GM04504 (cell line): Measurements from ENCODE around the gene PKP4.
"Not testable (repeated sequence)": the region's sequence is repeated elsewhere in the genome, so short reads cannot be mapped to it uniquely, and the experiment has no call there.

Experiments
- DNase-seq: peaks from one replicate; pipeline ENCODE4 v3.0.0-alpha.2; 2012; ENCODE audit warnings: low read depth

PKP4 gene

DNA sequence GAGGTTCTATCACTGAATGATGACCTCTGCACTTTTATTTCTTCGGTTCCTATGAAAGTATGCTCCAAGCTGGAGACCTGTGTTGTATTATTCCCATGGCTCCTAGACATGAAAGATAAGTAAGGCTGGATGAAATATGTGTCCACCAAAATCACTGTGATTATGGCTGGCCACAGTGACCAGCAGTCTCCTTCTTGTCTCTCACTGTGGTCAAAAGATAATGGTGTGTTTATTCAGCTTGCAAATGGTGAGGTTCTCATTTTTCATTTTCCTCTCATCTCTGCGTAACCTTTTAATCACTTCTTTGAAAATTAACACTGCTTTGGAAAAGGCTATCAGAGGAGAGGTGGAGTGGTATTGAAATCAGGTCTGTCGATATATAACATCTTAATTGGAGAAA, 230.6 kb downstream of the PKP4 start:
- no peak for DNase-seq

DNA sequence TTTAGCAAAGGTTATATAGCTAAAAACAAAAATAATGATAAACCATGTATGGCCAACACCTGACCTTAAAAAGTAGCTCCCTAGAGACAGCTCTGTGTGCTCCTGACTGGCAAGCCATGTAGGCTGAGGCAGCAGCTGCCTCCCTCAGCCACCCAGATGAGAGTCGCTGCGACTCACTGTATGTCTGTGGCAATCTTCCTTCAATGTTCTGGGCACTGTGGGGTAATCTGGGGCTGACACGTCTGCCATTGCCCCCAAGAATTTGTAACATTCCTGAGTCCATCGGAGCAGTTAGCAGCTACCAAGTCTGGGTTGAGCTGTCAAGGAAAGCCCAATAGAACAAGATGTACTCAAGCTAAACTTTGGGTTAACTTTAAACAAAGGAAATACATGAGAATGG, 232.0 kb downstream of the PKP4 start:
- no peak for DNase-seq

DNA sequence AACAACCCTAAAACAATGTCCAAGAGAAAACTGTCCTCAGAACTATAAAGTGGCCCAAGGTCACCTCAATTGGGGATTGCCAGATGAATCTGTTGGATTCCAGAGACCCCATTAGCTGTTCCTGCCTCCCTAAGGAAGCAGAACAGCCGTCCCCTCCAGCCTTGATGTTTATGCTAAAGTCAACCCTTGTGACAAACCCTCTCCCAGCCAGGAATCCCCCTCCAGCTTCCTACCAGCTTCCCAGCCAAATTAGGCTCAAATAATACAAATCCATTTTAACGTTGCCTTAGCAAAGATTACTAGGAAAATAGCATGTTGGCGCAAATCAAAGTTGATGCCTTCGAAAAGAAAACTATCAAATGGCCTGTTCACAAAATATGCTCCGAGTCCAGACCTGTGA, 232.6 kb downstream of the PKP4 start:
- no peak for DNase-seq

GRCh38 chr2:158690823-158691222, 234.1 kb downstream of the PKP4 start:
- no peak for DNase-seq

GRCh38 chr2:158691619-158692018, 234.9 kb downstream of the PKP4 start:
- DNase-seq: no peak

DNA sequence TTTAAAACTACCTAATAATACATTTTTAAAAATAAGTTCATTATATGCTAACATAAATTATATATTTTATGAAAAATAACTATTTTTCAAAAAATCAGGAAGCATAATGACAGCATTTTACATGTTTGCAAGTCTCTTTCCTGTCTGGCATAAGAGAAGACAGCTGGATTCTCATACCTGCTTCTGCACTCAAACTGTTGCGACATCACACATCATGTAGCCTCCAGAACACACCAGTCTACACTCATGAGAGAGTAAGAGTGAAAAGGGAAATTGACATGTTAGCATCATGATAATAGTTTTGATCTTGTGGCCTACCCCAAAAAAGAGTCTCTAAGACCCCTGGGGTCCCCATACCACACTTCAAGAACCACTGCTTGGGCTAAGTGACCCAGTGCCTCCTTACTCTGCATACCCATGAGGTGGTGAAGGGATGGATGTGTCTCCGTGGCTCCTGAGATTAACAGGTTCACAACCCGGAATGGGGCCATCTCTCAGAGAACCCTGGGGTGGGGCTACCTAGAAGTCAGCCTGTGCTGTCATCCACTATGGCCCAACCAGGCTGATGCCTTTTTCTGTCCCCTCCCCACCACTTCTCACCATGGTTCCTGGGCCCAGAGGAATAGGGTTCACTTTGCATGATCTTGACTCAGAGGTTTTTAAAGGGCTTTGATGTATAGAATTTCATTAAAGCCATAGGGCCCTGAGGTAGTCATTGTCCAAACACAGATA, 235.8 kb downstream of the PKP4 start:
- no peak for DNase-seq

DNA sequence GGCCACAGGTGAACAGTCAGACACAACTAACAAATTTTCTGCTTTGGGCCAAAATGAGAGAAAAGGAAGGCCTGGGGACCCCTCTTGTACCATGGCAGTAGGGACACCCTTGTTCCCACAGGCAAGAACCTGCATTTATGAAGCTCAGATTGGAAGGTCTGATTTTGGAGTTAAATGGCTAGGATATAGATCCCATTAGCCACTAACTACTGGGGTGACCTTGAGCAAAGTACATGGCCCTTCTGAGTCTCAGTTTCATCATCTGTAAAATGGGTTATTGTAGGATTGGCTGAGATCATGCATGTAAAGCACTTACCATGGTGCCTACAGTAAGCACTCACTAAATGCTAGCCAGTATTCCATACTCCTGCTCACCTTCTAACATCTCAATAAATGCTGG, 236.7 kb downstream of the PKP4 start:
- DNase-seq: no peak

- no peak for DNase-seq
Measured at GRCh38 chr2:158695305-158695704, 238.6 kb downstream of the PKP4 start.

GRCh38 chr2:158695744-158696143, 239.0 kb downstream of the PKP4 start:
- not testable (repeated sequence) for DNase-seq

DNA sequence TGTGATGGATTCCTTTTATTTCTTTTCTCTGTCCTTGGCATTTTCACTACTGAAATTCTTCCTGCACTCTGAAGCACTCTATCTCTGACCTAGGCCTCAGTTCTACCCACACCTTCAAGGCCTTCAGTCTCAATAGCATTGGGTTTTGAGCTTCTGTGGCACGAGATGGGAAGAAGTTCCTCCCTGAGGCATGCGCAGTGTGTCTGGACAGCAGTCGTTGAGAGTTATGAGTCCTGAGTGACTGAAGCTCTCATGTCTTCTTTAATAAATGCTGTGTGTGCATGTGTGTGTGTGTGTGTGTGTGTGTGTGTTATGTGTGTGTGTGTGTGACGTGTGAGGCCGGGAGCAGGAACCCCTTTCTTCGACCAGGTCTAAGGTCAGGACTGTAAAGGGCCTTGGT, 242.6 kb downstream of the PKP4 start:
- no peak for DNase-seq

DNA sequence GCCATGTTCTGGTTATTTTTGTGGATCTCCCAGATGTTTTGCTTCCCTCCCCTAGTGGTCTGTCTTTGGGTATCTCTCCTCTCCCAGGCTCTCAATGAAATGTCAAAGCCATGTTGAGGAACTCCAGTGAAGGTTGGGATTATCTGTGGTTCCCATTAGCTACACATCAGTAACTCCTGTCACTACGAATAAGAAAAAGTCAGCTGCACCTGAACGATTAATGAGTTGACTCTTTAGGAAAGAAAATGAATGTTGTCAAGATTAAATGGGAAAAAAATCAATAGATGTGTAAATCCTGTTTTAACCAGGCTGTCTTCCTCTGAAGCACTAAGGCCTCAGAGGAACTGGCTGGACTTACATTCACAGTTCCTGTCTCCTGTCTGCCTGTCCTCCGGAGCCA, 244.3 kb downstream of the PKP4 start:
- no peak for DNase-seq

DNA sequence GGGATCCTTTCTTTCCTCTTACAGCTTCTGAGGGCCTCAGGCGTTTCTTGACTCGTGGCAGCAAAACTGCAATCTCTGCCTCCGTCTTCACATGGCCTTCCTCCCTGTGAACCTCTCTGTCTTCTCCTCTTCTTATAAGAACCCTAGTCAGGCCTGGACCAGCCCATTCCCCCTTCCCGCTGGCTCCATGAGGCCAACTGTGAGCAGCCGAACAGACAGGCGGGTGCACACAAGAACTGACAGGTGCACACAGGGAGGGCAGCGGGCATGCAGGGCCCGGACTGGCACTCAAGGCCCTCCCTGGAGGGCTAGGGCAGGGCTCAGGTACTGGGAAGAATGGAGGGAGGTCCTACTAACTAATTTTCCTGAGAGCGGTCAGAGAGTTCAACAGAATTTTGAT, 246.0 kb downstream of the PKP4 start:
- no peak for DNase-seq

DNA sequence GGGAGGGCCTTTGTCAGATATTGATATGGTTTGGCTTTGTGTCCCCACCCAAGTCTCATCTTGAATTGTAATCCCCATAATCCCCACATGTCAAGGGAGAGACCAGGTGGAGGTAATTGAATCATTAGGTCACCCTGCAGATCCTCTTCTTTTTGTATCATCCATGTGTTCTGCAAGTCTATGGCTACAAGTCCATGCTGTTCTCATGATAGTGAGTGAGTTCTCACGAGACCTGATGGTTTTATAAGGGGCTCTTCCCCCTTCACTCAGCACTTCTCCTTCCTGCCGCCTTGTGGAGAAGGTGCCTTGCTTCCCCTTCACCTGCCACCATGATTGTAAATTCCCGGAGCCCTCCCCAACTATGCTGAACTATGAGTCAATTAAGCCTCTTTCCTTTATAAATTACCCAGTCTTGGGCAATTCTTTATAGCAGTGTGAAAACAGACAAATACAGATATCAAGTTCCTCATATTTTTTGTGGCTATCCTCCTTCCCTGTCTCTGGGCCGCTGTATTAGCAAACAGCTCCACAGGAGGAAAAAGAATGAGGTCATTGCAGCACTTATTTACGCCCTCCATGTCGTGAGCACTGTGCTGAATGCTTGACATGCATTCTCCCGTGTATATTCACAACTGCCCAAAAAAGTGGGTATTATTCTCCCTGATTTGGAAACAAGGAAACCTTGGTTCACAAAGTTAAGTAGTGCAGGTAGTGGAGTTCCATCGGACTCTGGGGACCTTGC, 248.1 kb downstream of the PKP4 start:
- DNase-seq: not testable (repeated sequence)

- DNase-seq: no peak
Measured at GRCh38 chr2:158712791-158713522, 256.2 kb downstream of the PKP4 start.

DNA sequence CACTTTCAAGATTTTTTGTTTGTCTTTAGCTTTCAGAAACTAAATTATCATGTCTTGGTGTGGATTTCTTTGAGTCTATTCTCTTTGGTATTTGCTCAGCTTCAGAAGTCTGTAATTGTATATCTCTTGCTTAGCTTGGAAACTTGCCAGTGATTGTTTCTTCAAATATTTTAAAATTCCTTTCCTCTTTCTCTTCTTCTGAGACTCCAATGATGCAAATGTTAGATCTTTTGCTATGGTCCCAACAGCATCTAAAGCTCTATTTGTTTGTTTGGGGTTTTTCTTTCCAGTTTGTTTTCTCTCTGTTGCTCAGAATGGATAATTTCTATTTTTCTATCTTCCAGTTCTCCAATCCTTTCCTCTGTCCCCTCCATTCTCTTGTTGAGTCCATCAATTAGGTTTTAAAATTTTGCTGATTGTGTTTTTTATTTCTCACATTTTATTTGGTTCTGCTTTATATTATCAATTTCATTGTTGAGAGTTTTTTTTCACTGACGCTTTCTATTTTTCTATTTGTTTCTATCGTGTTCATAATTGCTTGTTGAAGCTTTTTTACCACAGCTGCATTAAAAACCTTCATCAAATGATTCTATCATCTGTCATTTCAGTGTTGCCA, 256.9 kb downstream of the PKP4 start:
- DNase-seq: no peak

DNA sequence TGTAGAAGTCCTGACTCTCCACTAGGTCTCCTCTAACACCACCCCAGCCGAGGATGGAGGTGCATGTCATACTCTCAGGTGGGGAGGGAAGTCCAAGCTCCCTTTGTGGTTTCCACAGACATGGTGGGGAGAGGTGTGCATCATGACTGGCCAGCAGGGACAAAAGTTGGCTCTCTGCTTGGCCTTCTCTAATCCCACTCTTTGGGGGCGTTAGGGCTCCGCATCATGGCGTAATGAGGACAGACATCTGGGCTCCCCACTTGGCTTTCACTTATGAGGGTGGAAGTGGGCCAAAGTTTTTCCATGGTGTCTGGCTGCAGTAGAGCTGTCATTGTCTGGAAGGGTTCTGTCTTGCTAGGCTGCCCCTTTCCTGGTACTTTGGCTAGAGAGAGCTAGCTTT, 257.7 kb downstream of the PKP4 start:
- no peak for DNase-seq

DNA sequence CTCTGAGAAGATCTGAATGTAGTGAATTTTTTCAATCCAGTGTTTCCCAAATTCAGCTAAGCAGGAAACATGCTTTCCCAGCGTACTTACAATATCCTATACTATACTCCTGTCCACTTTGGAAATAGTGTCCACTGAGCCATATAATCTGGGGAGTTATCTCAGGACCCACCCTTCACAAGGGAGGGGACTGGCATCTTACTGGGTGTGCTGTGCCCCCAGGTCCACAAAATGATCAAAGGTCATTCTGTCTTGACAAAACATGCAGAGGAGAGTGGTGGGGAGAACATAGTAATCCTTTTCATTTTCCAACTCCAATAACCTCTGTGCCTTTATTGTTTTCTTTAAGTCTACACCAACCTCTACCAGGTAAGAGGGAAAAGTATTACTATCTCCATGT, 258.6 kb downstream of the PKP4 start:
- no peak for DNase-seq

DNA sequence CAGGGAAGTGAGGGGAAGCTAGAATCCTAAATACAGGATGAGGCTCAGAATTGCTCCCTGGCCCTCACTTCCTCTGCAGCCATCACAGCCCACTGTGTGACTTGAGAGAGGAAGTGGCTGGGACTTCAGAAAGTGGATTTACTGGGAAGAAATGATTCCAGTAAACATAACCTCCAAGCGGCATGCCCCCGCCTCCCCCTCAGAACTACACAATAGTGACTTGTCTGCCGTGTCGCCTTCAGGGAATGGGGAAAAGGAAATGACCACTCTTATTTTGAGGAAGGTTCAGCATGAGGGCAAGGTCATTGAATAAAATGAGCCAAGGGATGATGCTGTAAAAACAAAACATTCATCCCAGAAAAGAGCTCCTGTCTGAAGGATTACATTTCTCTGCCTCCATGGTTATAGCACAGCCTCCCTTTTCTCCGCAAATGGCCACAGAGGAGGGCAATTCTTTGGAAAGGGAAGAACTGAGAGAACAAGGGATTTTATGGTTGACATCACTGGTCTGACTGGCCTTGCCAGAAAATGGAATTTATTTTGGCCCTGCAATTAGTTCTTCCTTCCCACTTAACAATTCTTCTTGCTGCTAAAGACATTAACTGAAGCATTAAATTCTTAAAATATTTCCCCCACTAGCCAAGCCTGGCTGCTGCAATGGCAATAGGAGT, 259.5 kb downstream of the PKP4 start:
- no peak for DNase-seq

DNA sequence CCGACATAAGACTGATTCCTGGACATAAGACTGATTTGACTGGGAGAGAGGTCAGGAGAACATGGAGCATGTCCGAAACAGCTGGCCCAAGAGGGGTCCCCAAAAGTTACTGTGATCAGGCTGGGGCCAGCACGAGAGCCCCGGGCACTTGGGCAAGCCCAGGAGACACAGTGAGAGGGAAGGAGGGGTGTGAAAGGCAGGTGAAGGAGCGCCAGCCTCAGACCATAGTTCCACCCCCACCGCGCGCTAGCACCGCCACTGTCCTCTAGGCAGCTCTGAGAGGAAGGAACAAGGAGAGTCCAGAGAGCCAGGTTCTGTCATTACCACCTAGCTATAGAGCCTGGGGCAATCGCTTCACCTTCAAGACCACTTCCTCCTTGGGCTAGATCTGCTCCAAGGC, 260.2 kb downstream of the PKP4 start:
- DNase-seq: no peak

DNA sequence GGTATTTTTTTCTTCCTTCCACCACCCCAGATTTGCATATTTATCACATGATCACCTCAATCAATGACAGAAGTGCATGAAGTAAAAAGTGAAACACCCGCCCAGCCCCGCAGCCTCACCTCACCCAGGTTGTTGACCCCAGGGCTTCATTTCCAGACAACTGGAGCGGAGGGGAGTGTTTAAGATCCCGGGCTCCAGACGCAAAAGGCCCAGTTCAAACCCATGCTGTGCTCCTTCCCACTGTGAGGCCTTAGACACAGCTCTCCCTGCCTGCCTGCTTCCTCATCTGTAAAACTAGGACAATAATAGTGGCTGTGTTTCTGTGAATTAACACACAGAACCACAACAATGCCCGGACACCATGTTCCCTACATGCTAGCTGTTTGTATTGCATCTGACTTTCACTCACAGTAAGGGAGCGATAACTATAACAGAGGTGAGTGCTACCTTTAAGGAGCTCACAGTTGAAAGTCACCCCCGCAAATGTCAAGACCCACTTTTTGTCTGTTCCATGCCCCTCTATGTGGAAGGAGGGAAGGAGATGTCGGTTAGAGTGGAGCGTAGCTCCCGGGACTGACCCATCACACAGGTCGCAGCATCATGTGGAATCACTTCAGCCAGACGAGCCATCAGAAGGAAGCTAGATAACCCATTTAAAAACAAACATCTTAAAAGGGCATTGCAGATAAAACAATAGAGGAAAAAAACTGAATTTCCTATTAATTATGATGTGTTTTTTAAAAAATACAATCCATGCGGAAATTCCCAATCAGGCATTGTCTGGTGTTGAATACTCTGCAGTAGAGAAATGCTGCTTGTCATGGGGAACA, 260.8 kb downstream of the PKP4 start:
- no peak for DNase-seq

- no peak for DNase-seq
Measured at GRCh38 chr2:158718196-158718585, 261.4 kb downstream of the PKP4 start.
